Smooth muscle cell (in vitro differentiated cells): ENCODE data around the gene METTL25. TPM values are rescaled to one million over a fixed set of nuclear protein-coding genes. Genes with fewer than 3 reads are reported as not detected.

Source experiments
- DNase-seq: peaks from one replicate; lab custom pipeline; 2025; ENCODE audit not compliant: unreplicated experiment; lab: John Stamatoyannopoulos, UW
- H2AFZ ChIP-seq: fragments of 200-600 bp; sonication (generic); 2 replicates; pipeline ENCODE4 v1.6.0; 2016; ENCODE audit warnings: antibody characterized with exemption, low read depth, mild to moderate bottlenecking
- H3F3A ChIP-seq: fragments of 200-600 bp; sonication (generic); 2 replicates; pipeline ENCODE4 v1.6.0; 2017; ENCODE audit warnings: antibody characterized with exemption, low read depth
- H3K27ac ChIP-seq: fragments of 200-600 bp; sonication (generic); 2 replicates; pipeline ENCODE4 v1.5.1; 2016; ENCODE audit warnings: low read depth, mild to moderate bottlenecking
- H3K27me3 ChIP-seq: fragments of 200-600 bp; sonication (generic); 2 replicates; pipeline ENCODE4 v1.6.1; 2016; ENCODE audit warnings: low read depth, mild to moderate bottlenecking
- H3K36me3 ChIP-seq: fragments of 200-600 bp; sonication (generic); 2 replicates; pipeline ENCODE4 v1.5.1; 2016; ENCODE audit warnings: low read depth
- H3K4me1 ChIP-seq: fragments of 200-600 bp; sonication (generic); 2 replicates; pipeline ENCODE4 v1.5.1; 2016; ENCODE audit warnings: low read depth
- H3K4me2 ChIP-seq: fragments of 200-600 bp; sonication (generic); 2 replicates; pipeline ENCODE4 v1.6.0; 2016; ENCODE audit warnings: mild to moderate bottlenecking
- H3K4me3 ChIP-seq: fragments of 200-600 bp; sonication (generic); 2 replicates; pipeline ENCODE4 v1.5.1; 2016; ENCODE audit warnings: mild to moderate bottlenecking
- H3K79me2 ChIP-seq: fragments of 200-600 bp; sonication (generic); 2 replicates; pipeline ENCODE4 v1.6.0; 2016; ENCODE audit warnings: low read depth, mild to moderate bottlenecking
- H3K9ac ChIP-seq: fragments of 200-600 bp; sonication (generic); 2 replicates; pipeline ENCODE4 v1.6.0; 2016; ENCODE audit warnings: low read depth
- H3K9me3 ChIP-seq: fragments of 200-600 bp; sonication (generic); replicated peaks from 2 replicates; pipeline ENCODE4 v1.5.1; 2016; ENCODE audit warnings: low read depth
- H4K20me1 ChIP-seq: fragments of 200-600 bp; sonication (generic); 2 replicates; pipeline ENCODE4 v1.6.0; 2016; ENCODE audit warnings: low read depth
- WGBS: methylation state at CpG from one replicate; pipeline ENCODE4 v1.1.7; 2016; ENCODE audit warnings: low lambda C conversion rate; 5-methylcytosine and 5-hydroxymethylcytosine counted together
- polyA plus RNA-seq: library from polyadenylated mRNA; unstranded; fragments of >200 nt; fragmentation: Nextera tagmentation; extraction: Ambion mirVana; gene quantifications from 2 replicates; pipeline ENCODE4 v1.2.1, GENCODE V29; 2016
- total RNA-seq: library from RNA; depleted of rRNA; stranded (reverse); fragments of >200 nt; gene quantifications from 2 replicates; pipeline ENCODE4 v1.2.3, GENCODE V29; 2014
- TF ChIP-seq, protein P1 (sequence below): fragments of 200-600 bp; sonication (generic); IDR thresholded peaks from 2 replicates; pipeline ENCODE4 v1.5.1; 2017; ENCODE audit warnings: borderline replicate concordance, mild to moderate bottlenecking, antibody characterized with exemption; ENCODE audit not compliant: insufficient read depth, poor library complexity, severe bottlenecking

Gene METTL25
- total and polyA plus RNA-seq, 2 experiments from 2014 or later = 6.2 to 14.7 TPM

DNA sequence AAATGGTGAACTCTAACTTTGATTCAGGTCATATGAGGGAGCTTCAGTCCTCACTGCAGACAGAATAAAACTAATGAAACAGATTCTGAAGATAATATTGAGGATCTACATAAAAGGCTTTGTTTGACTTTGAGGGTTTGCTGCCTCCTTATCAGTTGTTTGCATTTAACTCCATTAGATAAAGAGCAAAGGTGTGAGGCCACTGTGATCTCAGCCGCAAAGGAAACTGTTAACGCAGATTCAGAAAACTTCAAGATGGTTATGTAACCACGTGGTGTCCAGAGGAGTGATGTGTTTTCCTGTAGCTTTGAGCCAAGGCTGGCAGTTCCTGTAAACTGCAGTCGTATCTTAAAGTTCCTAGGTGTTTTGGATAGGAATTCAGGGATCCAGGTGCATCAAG, 67.8 kb downstream of the METTL25 start:
- no peaks in the 10 kb centered on the region for H3K27me3 ChIP-seq
- no peaks in the 10 kb centered on the region for H3K4me1 ChIP-seq
- no peak overlapping the region for H3K4me3 ChIP-seq
- no peak overlapping the region for H3K27ac ChIP-seq
- H3K9ac ChIP-seq = no peak overlapping the region
- no peaks in the 10 kb centered on the region for H3F3A ChIP-seq
- H3K4me2 ChIP-seq = no peak overlapping the region
- TF ChIP-seq, protein P1, sequence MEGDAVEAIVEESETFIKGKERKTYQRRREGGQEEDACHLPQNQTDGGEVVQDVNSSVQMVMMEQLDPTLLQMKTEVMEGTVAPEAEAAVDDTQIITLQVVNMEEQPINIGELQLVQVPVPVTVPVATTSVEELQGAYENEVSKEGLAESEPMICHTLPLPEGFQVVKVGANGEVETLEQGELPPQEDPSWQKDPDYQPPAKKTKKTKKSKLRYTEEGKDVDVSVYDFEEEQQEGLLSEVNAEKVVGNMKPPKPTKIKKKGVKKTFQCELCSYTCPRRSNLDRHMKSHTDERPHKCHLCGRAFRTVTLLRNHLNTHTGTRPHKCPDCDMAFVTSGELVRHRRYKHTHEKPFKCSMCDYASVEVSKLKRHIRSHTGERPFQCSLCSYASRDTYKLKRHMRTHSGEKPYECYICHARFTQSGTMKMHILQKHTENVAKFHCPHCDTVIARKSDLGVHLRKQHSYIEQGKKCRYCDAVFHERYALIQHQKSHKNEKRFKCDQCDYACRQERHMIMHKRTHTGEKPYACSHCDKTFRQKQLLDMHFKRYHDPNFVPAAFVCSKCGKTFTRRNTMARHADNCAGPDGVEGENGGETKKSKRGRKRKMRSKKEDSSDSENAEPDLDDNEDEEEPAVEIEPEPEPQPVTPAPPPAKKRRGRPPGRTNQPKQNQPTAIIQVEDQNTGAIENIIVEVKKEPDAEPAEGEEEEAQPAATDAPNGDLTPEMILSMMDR = no peak
- no peaks in the 10 kb centered on the region for H3K79me2 ChIP-seq
- no peaks in the 10 kb centered on the region for H3K9me3 ChIP-seq
- DNase-seq = no peak
- 52% methylated on average over 4 of the region's 4 CpGs for WGBS
- no peaks in the 10 kb centered on the region for H4K20me1 ChIP-seq
- no peak overlapping the region for H2AFZ ChIP-seq
- no peaks in the 10 kb centered on the region for H3K36me3 ChIP-seq

DNA sequence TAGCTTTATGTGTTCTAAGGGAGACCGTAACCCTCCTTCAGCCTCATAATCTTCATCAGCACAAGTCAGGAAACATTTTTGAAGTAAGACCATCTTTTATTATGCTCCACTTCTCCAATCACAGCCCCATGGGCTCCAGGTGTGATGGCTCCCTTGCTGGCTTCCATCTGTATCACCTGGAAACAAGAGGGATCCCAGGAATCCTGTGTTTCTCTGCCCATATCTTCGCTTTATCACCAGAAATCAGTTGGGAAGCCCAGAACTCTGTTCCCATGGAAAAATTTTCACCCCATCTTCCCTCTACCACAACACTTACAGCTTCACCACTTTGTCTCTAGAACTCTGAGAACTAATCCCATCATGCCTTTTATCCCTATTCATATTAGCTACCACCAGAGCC, 68.3 kb downstream of the METTL25 start:
- TF ChIP-seq, protein P1 = no peak

DNA sequence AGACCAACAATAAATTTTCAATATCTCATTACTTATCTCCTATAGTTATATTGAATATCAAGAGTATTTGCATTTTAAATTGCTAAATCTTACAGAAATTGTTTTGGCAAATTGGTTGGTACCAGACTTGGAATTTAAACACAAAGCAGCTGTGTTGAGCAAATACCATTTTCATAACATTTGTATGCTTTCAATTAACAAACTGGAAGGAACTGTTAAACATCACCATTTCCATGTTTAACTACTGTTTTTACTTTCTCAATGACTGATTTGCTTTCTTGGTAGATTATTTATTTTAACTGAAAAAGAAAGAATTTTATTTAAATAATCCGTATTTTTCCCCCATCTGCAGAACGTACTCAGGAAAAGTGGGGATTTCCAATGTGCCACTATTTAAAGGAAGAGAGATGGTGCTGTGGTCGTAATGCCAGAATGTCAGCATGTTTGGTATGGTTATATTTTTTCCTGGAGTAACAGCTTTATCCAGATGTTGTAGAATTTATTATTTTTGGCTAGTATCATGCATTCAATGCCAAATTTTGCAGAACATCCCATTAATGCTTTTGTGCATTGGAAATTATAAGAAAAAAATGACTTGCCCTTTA, 72.3 kb downstream of the METTL25 start:
- TF ChIP-seq, protein P1 = no peak
- Histone ChIP-seq H4K20me1 (no peaks in the 10 kb centered on the region), H3K27ac (no peak overlapping the region), H3K36me3 (no peaks in the 10 kb centered on the region), H3K4me3 (no peak overlapping the region), H3K9me3 (no peaks in the 10 kb centered on the region), H3K27me3 (no peaks in the 10 kb centered on the region), H3F3A (no peaks in the 10 kb centered on the region), H3K4me2 (no peak overlapping the region), H2AFZ (no peak overlapping the region), H3K4me1 (no peaks in the 10 kb centered on the region), H3K9ac (no peak overlapping the region), H3K79me2 (no peaks in the 10 kb centered on the region)
- DNase-seq = no peak
- WGBS = 95% methylated on average over 3 of the region's 3 CpGs

More for the DNA sequence above, 68.3 kb downstream of the METTL25 start:
- DNase-seq = no peak
- Histone ChIP-seq H3K9ac (no peak overlapping the region), H3K79me2 (no peaks in the 10 kb centered on the region), H3K27ac (no peak overlapping the region), H3K4me2 (no peak overlapping the region), H3K4me1 (no peaks in the 10 kb centered on the region), H3K27me3 (no peaks in the 10 kb centered on the region), H3K4me3 (no peak overlapping the region), H2AFZ (no peak overlapping the region), H3K9me3 (no peaks in the 10 kb centered on the region), H4K20me1 (no peaks in the 10 kb centered on the region), H3K36me3 (no peaks in the 10 kb centered on the region), H3F3A (no peaks in the 10 kb centered on the region)
- WGBS = 89% methylated on average over 2 of the region's 2 CpGs

DNA sequence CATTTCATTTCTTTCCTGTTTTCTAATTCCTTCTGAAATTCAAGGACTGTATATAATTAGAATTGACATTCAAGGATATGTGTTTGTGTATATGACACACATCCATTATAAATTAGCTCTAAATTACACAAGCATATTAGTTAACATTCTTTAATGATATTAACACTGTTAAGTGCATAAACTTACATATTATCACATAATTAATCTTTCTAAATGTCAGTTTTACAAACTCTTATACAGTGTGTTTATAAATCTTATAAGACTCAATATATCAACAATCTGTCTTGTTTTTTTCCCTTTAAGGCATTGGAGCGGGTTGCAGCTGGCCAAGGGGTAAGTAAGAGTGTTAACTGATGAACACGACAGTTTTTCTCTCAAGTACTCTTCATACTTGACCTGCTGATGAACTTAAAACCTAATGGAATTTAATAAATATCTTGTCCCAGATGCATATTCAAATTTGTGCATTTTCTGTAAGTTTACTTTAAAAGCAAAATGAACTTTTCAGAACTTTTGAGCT, 76.1 kb downstream of the METTL25 start:
- Histone ChIP-seq H3K9me3 (no peaks in the 10 kb centered on the region), H3K4me1 (no peaks in the 10 kb centered on the region), H4K20me1 (no peaks in the 10 kb centered on the region), H3K36me3 (no peaks in the 10 kb centered on the region), H3F3A (no peaks in the 10 kb centered on the region), H3K79me2 (no peaks in the 10 kb centered on the region), H3K4me2 (no peak overlapping the region), H3K9ac (no peak overlapping the region), H3K27ac (no peak overlapping the region), H2AFZ (no peak overlapping the region), H3K4me3 (no peak overlapping the region), H3K27me3 (no peaks in the 10 kb centered on the region)
- DNase-seq = no peak
- TF ChIP-seq, protein P1 = no peak
- WGBS = 90% methylated on average over 2 of the region's 2 CpGs
